Activated CD8-positive, alpha-beta memory T cell treated with anti-CD3 and anti-CD28 coated beads, Interleukin-2, amount 50 U/mL, for 24 hours (primary cell): ENCODE data around the gene PDLIM3.
"Not testable (repeated sequence)": the region's sequence is repeated elsewhere in the genome, so short reads cannot be mapped to it uniquely, and the experiment has no call there.

ENCODE experiments used
- DNase-seq: peaks from one replicate; pipeline ENCODE4 v3.0.0-alpha.2; 2020; ENCODE audit errors: extremely low read depth

The PDLIM3 gene

GRCh38 chr4:185522451-185522850 is 12.9 kb downstream of the PDLIM3 start:
- no peak for DNase-seq

- no peak for DNase-seq
These were observed 15.2 kb downstream of the PDLIM3 start for GRCh38 chr4:185520119-185520518.

GRCh38 chr4:185518494-185518893 is 16.8 kb downstream of the PDLIM3 start:
- no peak for DNase-seq

GRCh38 chr4:185518069-185518468 is 17.2 kb downstream of the PDLIM3 start:
- DNase-seq = no peak

GRCh38 chr4:185515248-185515647 is 20.1 kb downstream of the PDLIM3 start:
- DNase-seq = no peak

GRCh38 chr4:185514182-185514697 is 21.1 kb downstream of the PDLIM3 start:
- DNase-seq = no peak

- no peak for DNase-seq
These were observed 21.7 kb downstream of the PDLIM3 start for GRCh38 chr4:185513489-185514181.

GRCh38 chr4:185512516-185512915 is 22.8 kb downstream of the PDLIM3 start:
- DNase-seq = no peak

GRCh38 chr4:185511243-185511642 is 24.1 kb downstream of the PDLIM3 start:
- DNase-seq = not testable (repeated sequence)

- no peak for DNase-seq
These were observed 24.5 kb downstream of the PDLIM3 start for GRCh38 chr4:185510806-185511205.

- no peak for DNase-seq
These were observed 27.1 kb downstream of the PDLIM3 start for GRCh38 chr4:185508181-185508580.

- DNase-seq = no peak
These were observed 28.9 kb downstream of the PDLIM3 start for GRCh38 chr4:185506422-185506821.

- DNase-seq = no peak
These were observed 30.9 kb downstream of the PDLIM3 start for GRCh38 chr4:185504098-185505047.

GRCh38 chr4:185502386-185502785 is 32.9 kb downstream of the PDLIM3 start:
- DNase-seq = no peak

GRCh38 chr4:185500576-185500975 is 34.7 kb downstream of the PDLIM3 start:
- DNase-seq = no peak

GRCh38 chr4:185500035-185500434 is 35.3 kb downstream of the PDLIM3 start:
- DNase-seq = no peak

GRCh38 chr4:185488650-185489049 is 46.7 kb downstream of the PDLIM3 start:
- no peak for DNase-seq

GRCh38 chr4:185481401-185481800 is 53.9 kb downstream of the PDLIM3 start:
- DNase-seq = no peak

- no peak for DNase-seq
These were observed 55.1 kb downstream of the PDLIM3 start for GRCh38 chr4:185480016-185480732.

- DNase-seq = no peak
These were observed 55.8 kb downstream of the PDLIM3 start for GRCh38 chr4:185479507-185479971.

- no peak for DNase-seq
These were observed 62.1 kb downstream of the PDLIM3 start for GRCh38 chr4:185473247-185473646.

GRCh38 chr4:185472103-185472542 is 63.2 kb downstream of the PDLIM3 start:
- no peak for DNase-seq
